SK-N-SH treated with all-trans-retinoic acid at 6 μM for 48 hours (cell line): ENCODE measurements around the gene UGGT2.

Experiments used
- ARNTL ChIP-seq: fragments of 450-650 bp; formaldehyde crosslinking; IDR thresholded peaks from 2 replicates; pipeline ENCODE4 v1.5.0; 2020; ENCODE audit warnings: low read depth, mild to moderate bottlenecking, moderate library complexity, borderline replicate concordance
- BACH2 ChIP-seq: fragments of 250-450 bp; sonication (Bioruptor Pico); IDR thresholded peaks from 2 replicates; pipeline ENCODE4 v1.9.0; 2021; ENCODE audit warnings: mild to moderate bottlenecking, borderline replicate concordance
- PPARA ChIP-seq: fragments of 250-450 bp; sonication (Bioruptor Pico); IDR thresholded peaks from 2 replicates; pipeline ENCODE4 v1.5.0; 2020; ENCODE audit warnings: mild to moderate bottlenecking, borderline replicate concordance
- SNAI2 ChIP-seq: fragments of 250-450 bp; sonication (Bioruptor Pico); IDR thresholded peaks from 2 replicates; pipeline ENCODE4 v1.5.0; 2020; ENCODE audit warnings: mild to moderate bottlenecking, moderate library complexity
- TCF4 ChIP-seq: fragments of 250-450 bp; sonication (Bioruptor Pico); IDR thresholded peaks from 2 replicates; pipeline ENCODE4 v1.8.0; 2021; ENCODE audit warnings: mild to moderate bottlenecking, moderate library complexity, borderline replicate concordance
- TF ChIP-seq, protein P1 (sequence below): fragments of 250-450 bp; sonication (Bioruptor Pico); IDR thresholded peaks from 2 replicates; pipeline ENCODE4 v1.5.1; 2020; ENCODE audit warnings: low read depth, mild to moderate bottlenecking, moderate library complexity
- TF ChIP-seq, protein P2 (sequence below): fragments of 250-450 bp; sonication (Bioruptor Pico); IDR thresholded peaks from 2 replicates; pipeline ENCODE4 v1.8.0; 2020; ENCODE audit warnings: mild to moderate bottlenecking, moderate library complexity, borderline replicate concordance

- TF ChIP-seq, protein P1, sequence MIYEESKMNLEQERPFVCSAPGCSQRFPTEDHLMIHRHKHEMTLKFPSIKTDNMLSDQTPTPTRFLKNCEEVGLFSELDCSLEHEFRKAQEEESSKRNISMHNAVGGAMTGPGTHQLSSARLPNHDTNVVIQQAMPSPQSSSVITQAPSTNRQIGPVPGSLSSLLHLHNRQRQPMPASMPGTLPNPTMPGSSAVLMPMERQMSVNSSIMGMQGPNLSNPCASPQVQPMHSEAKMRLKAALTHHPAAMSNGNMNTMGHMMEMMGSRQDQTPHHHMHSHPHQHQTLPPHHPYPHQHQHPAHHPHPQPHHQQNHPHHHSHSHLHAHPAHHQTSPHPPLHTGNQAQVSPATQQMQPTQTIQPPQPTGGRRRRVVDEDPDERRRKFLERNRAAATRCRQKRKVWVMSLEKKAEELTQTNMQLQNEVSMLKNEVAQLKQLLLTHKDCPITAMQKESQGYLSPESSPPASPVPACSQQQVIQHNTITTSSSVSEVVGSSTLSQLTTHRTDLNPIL (CRISPR knock-in tag), result no peak
- no peak for TF ChIP-seq BACH2 (CRISPR knock-in tag)
- TF ChIP-seq ARNTL (CRISPR knock-in tag), result no peak
- TF ChIP-seq PPARA (CRISPR knock-in tag), result no peak
- TF ChIP-seq, protein P2, sequence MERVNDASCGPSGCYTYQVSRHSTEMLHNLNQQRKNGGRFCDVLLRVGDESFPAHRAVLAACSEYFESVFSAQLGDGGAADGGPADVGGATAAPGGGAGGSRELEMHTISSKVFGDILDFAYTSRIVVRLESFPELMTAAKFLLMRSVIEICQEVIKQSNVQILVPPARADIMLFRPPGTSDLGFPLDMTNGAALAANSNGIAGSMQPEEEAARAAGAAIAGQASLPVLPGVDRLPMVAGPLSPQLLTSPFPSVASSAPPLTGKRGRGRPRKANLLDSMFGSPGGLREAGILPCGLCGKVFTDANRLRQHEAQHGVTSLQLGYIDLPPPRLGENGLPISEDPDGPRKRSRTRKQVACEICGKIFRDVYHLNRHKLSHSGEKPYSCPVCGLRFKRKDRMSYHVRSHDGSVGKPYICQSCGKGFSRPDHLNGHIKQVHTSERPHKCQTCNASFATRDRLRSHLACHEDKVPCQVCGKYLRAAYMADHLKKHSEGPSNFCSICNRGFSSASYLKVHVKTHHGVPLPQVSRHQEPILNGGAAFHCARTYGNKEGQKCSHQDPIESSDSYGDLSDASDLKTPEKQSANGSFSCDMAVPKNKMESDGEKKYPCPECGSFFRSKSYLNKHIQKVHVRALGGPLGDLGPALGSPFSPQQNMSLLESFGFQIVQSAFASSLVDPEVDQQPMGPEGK, result no peak
- TF ChIP-seq TCF4 (CRISPR knock-in tag), result no peak
- TF ChIP-seq SNAI2 (CRISPR knock-in tag), result no peak
Measured at GRCh38 chr13:95896301-95896700, 156.9 kb downstream of the UGGT2 start.
